NCI-H146 treated with DMSO at 0.1 percent for 48 hours (cell line): ENCODE results near the gene RDH14.

Experiments
- DNase-seq: peaks from one replicate; lab custom pipeline; 2025; ENCODE audit not compliant: unreplicated experiment; lab: John Stamatoyannopoulos, UW

The RDH14 gene, protein sequence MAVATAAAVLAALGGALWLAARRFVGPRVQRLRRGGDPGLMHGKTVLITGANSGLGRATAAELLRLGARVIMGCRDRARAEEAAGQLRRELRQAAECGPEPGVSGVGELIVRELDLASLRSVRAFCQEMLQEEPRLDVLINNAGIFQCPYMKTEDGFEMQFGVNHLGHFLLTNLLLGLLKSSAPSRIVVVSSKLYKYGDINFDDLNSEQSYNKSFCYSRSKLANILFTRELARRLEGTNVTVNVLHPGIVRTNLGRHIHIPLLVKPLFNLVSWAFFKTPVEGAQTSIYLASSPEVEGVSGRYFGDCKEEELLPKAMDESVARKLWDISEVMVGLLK

DNA sequence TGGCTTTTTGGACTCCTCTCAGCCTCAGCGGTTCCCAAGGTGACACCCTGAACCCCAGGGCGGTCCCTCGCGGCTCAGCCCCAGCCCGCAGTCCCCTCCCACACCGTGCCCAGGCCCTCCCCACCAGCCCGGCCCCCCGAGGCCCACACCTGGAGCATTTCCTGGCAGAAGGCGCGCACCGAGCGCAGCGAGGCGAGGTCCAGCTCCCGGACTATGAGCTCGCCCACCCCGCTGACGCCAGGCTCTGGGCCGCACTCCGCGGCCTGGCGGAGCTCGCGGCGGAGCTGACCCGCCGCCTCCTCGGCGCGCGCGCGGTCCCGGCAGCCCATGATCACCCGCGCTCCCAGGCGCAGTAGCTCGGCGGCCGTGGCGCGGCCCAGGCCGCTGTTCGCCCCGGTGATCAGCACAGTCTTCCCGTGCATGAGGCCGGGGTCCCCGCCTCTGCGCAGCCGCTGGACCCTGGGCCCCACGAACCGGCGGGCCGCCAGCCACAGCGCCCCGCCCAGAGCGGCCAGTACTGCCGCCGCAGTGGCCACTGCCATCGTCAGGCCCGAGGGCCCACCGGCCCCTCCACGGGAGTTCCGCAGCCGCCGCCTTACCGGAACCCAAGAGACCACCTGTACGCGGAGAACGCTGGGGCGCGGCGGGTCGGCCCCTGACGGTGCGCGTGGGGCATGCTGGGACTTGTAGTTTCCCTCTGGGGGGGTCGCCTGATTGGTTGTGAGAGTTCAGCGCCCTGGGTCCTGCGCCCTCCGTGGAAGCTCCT is at the start of gene RDH14:
Gene RDH14, minus strand, starts transcription at position 623 of the 766 bp plus-strand sequence. Its CDS starts 81 bp downstream, at position 542.
- DNase-seq, result peak; percentile 88

DNA sequence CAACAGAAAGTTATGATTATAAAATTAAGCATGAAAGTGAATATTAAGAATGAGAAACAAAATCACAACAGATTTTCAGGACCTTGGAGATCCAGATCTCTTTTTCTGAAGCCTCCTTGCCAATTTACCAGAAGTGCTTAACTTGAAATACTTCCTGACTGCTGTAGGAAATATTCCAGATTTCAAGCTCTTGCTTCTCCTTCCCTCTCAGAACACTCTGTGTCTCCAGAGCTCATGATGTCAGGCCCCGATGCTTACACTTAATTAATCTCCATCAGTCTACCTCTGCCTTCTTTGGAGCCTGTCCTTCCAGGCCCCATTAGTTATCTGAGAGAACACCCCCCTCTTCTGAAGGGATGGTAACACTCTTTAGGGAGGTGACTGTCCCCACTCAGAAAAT is 49.6 kb upstream of the RDH14 start:
- no peak for DNase-seq

DNA sequence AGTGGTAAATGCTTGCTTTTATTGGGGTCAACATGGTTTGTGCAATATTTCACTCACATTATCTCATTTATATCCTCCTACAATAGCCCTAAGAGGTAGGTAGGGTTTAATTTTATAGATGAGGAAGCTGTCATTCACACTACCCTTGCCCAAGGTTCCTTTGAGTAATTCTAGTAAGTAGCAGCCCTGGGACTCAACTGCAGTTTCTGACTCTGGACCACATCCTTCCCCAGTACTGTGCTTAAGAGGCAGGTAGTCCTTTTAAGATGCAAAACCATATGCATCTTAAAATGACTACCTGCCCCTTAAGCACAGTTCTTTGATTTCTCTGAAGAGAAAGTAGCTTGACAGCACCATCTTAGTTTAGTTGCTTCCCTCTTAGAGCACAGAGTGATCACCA is 44.7 kb upstream of the RDH14 start:
- no peak for DNase-seq

DNA sequence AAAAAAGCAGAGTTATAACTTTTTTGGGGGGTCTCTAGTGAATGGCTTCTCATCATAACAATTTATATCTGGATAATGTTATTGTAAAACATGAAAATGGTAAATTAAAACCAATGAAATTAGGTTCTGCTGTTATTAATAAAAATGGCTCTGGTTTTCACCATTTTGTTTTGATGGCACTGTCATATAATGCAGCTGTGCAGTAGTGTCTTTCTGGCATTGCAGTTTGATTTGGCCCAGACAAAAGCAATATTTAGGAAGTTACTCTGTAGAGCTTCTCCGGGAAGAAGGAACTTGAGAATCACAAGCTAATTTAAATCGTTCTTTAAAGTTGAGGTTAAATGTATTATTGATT is 44.1 kb upstream of the RDH14 start:
- DNase-seq, result no peak

DNA sequence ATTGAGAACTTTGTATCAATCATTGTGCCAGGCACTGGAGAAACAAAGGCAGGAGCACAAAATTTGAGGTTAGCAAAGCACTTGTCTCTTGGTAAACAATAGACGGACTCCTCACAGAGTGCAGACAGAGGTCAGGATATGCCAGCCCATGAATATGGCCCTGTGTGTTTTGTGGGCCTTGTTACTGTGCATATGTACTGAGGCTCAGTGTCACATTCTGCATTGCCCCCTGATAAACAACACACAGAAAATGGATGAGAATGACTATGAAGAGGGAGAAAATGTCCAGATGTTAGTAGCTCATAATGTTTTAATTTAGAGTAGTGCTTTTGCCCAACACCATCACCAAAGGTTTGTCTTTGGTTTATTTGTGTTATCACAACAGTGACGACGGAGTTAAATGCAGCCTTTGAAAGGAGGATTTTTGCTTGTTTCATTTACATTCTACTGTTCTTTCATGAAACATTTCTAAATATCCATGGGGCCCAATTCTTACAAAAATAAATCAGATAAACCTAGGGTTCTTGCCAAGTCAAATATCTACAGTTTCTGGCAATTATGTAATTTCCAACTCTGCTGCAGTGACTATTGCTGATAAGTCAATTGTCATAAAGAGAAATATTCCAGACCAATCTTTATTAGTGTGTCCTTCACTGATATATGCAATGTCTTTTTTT is 43.5 kb upstream of the RDH14 start:
- no peak for DNase-seq

DNA sequence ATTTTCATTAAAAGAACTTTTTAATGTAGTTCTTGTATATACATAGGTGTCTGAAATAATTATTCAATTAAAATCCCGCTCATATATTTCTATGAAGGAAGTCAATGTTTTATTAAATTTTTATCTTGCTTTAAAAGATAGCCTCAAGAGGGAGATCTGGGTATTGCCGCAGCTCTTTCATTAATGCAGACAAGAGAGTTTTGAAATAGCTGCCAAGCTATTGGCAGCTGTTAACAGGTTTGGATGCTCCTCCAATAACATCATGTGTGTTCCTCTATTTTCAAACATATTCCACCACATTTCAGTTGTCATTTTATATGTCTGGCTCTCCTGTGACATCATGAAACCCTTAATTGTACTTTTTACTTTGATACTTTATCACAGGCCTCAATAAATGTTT is 41.8 kb upstream of the RDH14 start:
- DNase-seq, result no peak

DNA sequence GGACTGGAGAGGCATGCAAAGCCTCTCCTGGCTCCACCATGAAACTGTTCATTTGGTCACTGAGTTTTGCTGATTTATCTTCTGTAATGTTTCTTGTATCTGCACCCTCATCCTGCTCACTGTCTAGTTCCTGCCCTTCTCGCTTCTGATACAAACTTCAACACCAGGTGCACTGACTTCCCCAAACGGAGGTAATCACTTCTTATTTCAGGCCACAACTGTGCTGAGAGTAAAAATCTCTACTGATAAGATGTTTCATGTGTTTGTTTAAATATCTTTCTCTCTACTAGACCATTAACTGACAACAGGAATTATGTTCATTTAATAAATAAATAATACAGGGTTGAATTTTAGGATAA is 39.8 kb upstream of the RDH14 start:
- no peak for DNase-seq

DNA sequence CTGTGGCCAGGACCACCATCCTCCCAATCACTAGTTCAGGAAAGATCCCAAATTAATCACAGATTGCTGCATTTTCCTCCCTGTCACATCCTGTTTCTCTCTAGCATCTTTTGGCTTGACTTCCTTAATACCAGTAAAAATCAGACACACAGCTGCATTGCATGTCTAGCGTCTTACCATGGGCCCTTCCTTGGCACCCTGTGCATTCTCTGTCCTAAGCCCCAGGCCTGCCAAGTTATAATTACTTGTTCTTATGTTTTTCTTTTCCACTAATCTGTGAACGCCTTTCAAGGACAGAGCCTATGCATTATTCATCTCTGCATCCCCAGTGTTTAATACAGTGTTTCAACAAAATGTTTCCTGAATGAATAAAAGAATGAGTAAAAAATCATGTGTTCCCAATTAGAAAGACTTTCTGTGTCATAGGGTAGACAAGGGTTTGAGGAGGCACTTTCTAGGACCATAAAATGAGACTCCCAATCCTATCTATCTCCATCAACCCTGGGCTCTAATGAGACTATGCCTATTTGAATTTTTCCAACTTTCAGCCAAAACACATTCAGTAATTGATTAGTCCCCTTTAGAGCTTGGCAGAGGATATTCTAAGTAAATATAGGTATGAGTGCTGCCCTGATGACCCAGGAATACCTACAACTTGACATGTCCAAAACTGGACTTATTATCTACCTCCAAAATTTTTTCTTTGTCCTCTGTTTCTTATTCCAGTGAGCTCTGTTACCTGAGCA is 39.2 kb upstream of the RDH14 start:
- DNase-seq, result no peak

DNA sequence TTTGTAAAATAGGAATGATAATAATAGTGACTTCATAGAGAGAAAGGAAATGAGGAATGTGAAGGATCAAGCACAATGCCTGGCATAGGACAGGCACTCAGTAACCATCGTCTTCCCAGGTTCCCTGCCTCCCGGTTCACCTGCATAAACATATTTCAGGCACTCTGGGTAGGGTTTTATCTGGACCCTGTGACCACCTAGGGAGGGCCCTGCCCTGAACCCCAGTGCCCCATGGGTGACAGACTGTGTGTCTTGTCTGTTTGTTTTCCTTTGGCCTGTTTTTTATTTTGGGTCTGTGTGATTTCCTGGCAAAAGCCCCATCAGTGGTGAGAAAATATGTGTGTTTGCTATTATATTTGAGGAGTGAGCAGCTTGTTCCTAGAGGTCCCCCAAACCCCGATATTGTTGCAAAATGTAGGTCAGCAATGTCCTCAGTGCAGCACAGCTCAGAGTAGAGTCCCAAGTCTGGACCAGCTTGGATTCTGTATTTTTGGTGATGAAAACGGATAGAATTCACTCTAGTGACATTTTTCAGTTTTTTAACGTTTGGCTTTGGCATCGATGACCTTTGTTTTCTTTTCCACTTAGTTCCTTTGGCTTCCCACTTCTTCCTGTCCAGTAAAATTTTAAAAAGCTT is 38.5 kb upstream of the RDH14 start:
- DNase-seq, result no peak

DNA sequence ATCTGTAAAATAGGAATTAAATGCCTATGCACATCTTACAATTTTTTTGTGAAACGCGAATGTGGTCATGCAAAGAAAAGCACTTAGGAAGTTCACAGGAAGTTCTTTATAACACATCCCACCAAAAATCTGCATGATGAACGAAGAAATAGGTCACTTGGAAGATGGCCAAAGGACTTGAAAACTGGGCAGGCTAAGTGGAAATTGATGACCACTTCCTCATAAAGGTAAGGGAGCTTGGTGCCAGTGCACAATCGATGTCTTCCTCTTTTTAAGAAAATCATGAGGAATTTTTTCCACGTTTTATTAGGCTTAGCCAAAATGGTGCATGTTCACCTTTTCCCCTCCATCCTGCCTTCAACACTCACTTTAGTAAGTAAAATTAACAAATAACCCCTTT is 37.2 kb upstream of the RDH14 start:
- no peak for DNase-seq

DNA sequence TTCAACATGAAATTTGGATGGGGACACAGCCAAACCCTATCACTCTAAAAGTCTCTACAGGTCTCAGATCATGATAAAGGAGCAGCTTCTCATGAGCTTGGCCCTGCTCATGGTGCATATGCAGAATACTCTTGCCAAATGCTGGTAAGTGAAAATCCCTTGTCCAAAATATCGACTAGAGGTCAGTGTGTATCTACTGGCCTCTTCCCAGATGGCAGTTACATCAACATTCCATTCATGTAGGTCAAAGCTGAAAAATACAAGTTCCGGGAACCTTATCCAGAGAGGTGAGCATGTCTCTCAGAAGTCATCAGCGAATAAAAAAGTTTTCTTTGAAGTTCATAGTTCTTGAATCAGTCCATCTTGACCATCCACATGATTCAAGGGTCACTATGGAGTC is 36.5 kb upstream of the RDH14 start:
- no peak for DNase-seq

DNA sequence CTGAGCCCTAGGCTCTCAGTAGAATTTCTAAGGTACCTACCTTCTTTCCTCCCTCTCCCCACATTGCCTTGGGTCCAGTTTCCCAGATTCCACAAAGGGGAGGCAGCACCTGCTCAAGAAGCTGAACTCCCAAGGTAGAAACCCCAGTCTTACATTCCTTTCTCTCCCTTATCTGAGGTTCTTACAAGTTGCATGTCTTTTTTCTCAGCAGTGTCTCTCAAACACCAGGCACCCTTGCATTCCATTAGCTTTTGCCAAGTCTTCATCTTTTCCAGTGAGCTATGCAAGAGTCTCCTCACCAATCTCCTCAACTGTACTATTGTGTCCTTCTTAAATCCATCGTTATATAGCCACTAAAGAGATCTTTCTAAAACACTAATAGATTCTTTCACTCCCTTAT is 33.0 kb upstream of the RDH14 start:
- DNase-seq, result no peak

DNA sequence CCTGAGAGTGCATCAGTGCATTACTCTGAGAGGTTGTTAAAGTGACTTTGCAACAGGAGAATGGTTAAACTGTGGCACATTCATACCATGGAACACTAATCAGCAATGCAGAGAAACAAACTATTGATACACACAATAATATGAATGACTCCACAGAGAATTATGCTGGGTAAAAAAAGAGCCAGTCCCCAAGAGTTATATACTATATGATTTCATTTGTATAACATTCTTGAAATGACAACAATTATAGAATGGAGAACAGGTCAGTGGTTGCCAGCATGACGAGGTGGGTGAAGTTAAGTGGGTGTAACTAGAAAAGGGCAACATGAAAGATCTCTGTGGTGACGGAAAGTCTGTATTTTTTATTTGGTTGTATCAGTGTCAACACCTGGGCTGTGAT is 31.9 kb upstream of the RDH14 start:
- no peak for DNase-seq

DNA sequence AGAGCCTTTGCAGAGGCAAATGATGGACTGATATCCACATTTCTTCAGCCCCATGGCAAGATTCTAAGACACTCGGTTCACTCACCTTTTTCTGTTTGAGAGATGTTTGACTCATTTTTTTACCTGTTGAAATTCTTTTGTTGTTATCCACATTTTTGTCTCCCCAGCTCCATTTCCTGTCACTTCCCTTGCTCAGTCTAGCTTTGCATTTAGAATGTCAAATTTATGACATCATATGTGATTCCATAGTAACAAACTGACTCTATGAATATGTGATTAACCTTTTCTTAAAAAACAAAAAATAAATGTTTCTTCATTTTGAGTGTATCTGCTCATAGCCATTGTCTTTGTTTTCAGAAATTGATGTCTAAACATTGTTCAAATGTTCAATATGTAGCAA is 28.9 kb upstream of the RDH14 start, which contains the start of gene NT5C1B:
Gene NT5C1B, minus strand, starts transcription at position 216 of the 400 bp plus-strand sequence. Its CDS starts 101 bp downstream, at position 115.
- DNase-seq, result no peak

DNA sequence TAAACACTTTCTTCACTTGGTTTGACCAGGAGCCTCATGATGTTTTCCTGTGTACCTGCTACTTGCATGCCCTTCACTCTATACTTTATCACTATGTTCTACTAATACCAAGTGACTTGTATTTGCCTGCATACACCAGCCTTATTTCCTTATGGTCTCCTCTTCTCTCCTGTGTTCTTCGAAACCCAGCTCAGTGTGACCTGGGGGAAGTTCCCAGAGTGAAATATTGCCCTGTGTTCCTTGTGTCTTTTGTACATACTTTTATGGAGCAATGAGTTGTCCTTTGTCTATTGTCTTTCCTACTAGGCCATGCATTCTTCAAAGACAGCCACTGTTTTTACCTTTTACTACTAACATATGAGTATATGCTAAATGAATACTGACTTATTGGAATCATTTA is 28.3 kb upstream of the RDH14 start:
- no peak for DNase-seq

DNA sequence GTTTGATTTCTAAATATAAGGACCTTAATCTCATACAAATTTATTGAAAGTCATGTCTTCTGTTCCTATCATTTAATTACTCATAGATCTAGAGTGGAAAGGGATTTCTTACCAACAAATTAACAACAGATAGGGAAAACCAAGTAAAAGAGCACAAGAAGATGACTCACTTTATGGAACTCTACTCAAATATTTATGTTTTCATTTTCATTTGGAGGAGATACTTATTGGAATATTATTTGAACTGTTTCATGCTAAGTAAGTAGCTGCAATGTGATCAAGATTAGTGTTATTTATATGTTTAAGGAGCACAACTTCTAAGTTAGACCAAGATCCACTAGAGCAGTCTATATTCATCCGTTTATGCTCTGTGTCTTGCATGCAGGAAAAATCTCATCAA is 27.6 kb upstream of the RDH14 start:
- DNase-seq, result no peak

DNA sequence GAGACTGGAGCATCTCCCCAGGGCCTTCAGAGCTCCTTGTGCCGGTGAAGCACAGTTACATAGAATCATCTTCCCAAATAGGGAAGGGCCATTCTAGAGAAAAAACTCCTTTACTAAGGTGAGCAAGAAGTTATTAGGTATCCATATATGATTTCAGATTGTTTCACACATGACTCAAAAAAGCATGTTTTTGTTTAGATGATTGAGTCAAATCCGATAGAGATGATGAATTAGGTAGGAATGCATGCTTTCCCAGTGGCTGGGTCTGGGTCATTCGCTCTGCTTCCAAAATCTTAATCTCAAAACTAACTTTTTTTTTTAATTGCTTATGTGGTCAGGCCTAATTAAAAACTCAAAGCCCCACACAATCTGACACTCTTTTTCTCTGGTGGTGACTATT is 25.1 kb upstream of the RDH14 start:
- no peak for DNase-seq

DNA sequence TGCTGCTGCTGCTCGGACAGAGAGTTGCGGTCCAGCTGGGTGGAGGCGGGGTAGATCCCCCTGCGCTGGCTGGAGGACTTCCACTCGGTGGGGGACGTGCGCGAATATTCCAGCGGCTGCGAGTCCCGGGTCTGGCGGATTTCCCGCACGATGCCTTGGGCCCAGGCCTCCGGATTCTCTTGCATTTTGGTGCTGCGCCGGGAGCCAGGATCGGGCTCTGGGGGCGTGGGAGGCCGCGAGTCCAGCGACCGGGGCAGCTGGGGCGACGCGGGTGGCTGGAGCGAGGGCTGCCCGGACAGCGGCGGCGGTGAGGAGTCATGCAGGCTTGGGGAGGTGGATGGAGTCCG is 24.1 kb upstream of the RDH14 start:
- DNase-seq, result no peak

DNA sequence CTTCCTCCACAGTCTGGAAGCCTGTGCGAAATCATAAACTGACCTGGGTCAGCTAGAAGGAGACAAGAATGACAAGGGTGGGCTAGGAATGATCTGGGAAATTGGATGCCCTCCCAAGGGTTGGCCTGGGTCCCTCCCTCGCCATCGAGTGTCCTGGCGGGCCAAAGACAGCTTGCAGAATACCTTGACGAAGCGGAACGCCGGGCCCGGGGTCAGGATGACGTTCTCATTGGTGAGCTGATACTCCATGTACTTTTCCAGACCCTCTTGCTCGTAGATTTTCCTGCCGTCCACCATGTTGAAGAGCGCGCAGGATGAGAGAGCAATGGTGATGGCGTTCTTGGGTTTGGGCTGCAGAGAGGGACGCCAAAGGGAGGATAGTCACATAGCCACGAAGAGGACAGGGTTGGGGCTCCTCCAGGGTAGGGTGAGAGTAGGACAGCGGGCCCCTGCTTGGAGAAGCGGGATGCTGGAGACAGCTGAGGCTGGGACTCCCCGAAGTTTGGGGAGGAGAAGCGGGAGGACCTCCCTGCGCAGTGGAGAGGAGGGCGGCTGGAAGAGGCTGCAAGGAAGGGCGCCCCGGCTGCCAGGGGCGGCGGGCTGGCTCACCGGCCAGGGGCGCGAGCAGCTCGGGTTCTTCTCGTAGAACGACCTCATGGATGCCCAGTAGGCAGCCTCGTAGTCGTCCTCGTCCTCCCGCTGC is 23.6 kb upstream of the RDH14 start:
- DNase-seq, result no peak

DNA sequence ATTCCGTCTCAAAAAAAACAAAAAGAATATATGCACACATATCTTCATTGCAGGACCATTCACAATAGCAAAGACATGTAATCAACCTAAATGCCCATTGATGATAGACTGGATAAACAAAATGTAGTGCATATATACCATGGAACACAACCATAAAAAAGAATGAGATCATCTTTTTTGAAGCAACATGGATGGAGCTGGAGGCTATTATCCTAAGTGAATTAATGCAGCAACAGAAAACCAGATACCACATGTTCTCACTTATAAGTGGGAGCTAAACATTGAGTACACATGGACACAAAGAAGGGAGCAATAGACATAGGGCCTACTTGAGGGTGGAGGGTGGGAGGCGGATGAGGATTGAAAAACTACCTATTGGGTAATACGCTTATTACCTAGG is 20.2 kb upstream of the RDH14 start:
- DNase-seq, result no peak
